A172 (cell line): ENCODE measurements around the gene TPTE. TPM values are rescaled to one million over a fixed set of nuclear protein-coding genes. Genes with fewer than 3 reads are reported as not detected.
"Not testable (repeated sequence)": the region's sequence is repeated elsewhere in the genome, so short reads cannot be mapped to it uniquely, and the experiment has no call there.

ENCODE experiments used
- DNase-seq: peaks from one replicate; pipeline ENCODE4 v3.0.0-alpha.2; 2015; ENCODE audit warnings: low spot score
- total RNA-seq: library from RNA; depleted of rRNA; stranded (reverse); fragments of >200 nt; shearing (Covaris generic); gene quantifications from 2 replicates; pipeline ENCODE4 v1.2.3, GENCODE V29; 2014

The TPTE gene
- total RNA-seq, 1 experiment from 2014 or later: 1.2 TPM

DNA sequence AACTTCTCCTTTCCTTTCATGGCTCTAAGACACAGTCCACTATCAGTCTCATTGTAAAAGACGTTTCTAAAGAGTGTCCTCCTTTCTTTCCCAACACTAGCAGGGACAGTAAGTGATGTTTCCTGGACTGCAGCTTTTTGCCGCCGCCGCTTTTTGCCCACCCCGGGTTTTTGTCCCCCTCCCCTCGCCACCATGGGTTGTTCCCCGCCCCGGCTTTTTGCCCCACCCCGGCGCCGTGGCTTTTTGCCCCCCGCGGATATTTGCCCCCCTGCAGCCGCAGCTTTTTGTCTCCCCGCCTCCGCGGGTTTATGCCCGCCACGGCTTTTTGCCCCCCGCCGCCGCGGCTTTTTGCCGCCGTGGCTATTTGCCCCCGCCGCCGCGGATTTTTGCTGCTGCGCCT is 95.2 kb downstream of the TPTE start:
- DNase-seq: no peak

DNA sequence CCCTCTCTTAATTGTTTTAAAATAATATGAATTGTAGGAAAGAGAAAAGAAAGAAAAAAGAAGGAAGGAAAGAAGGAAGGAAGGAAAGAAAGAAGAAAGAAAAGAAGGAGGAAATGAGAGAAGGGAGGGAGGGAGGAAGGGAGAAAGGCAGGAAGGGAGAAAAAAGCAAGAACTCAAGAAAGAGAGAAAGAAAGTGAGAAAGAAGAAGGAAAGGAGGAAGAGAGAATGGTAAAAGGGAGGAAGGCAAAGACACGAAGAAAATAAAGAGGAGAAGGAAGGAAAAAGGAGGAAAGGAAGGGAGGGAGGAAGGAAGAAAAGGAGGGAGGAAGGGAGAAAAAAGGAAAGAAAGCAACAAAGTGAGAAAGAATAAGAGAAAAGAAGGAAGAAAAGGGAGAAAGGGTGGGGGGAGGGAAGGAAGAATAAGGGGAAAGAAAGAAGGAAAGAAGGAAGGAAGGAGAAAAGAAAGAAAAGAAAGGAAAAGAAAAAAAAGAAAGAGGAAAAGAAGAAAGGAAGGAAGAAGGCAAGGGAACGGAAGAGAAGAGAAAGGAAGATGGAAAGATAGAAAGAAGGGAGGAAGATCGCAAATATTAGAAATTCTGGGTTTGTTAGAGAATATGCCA is 95.9 kb downstream of the TPTE start:
- not testable (repeated sequence) for DNase-seq

DNA sequence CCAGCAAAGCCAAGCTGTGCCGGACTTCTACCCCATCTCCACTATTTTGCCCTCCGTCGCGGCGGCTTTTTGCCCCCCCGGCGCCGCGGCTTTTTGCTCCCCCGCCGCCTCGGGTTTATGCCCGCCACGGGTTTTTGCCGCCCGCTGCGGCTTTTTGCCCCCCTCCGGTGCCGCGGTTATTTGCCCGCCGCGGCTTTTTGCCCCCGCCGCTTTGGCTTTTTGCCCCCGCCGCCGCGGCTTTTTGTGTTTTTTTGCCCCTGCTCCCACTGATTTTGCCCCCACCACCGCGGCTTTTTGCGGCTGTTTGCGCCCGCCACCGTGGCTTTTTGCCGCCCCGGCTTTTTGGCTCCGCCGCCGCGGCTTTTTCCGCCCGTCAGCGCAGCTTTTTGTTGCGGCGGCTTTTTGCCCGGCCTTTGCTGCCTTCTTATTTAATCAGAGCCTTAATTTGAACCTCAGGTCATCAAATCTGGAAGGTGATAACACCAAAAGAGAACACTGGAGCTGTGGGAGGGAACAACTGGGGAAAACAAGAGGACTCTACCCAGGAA is 106.0 kb downstream of the TPTE start:
- DNase-seq: no peak

DNA sequence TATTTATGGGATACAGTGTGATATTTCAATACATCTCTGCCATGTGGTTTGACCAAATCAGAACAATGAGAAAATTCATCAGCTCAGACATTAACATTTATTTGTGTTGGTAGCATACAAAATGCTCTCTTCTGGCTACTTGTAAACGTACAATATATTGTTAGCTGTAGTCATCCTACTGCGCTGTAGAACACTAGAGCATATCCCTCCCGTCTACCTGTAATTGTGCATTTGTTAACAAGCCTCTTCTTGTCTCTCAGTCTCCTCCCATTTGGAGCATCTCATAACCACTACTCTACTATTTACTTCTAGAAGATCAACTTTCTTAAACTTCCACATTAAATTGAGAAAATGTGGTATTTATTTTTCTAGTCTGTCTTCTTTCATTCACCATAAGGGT is 107.9 kb downstream of the TPTE start:
- not testable (repeated sequence) for DNase-seq

DNA sequence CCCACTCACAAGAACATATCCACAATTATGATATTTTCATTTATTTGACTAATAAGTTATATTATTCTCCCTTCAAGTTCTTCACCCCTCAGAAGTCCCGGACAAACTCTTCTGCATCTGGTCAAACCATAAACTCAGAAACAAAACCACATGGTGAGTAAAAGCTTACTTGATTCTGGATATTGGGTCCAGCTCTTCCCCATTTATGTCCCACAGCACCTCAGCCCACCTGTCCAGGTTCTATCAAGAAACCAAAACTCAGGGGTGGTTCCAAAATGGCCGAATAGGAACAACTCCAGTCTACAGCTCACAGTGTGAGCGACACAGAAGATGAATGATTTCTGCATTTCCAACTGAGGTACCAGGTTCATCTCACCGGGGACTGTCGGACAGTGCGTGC is 109.4 kb downstream of the TPTE start:
- not testable (repeated sequence) for DNase-seq

DNA sequence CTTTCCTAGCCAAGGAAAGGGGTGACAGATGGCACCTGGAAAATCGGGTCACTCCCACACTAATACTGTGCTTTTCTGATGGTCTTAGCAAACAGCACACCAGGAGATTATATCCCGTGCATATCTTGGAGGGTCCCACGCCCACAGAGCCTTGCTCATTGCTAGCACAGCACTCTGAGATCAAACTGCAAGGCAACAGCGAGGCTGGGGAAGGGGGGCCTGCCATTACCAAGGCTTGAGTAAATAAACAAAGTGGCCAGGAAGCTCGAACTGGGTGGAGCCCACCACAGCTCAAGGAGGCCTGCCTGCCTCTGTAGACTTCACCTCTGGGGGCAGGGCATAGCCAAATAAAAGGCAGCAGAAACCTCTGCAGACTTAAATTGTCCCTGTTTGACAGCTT is 109.9 kb downstream of the TPTE start:
- DNase-seq: not testable (repeated sequence)

DNA sequence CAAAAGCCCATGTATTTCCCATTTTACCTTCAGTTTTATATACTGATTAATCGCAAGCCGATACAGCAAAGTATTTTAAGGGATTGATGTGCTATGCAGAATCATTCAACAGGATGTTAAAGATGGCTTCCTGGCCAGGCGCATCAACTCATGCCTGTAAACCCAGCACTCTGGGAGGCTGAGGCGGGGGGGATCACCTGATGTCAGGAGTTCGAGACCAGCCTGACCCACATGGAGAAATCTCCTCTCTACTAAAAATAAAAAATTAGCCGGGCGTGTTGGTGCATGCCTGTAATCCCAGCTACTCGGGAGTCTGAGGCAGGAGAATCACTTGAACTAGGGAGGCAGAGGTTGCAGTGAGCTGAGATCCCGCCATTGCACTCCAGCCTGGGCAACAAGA is 116.8 kb downstream of the TPTE start:
- not testable (repeated sequence) for DNase-seq

DNA sequence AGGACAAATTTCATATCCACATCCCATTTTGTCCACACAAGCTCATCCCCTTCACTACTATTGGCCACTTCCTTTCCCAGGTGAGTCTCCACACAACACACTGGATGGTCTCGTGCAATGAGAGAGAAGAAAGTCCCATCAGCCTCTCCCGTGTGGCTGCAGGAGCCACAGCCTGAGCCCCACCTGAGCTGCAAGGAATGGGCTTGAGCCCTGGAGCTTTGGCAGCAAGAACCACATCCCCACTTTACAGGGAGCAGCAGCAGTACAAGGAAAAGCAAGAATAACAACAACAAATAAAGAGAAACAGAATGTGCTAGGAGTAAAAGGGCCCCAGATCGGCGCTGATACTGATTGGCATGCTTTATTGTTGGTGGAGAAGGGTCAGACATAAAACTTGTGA is 117.7 kb downstream of the TPTE start:
- no peak for DNase-seq

DNA sequence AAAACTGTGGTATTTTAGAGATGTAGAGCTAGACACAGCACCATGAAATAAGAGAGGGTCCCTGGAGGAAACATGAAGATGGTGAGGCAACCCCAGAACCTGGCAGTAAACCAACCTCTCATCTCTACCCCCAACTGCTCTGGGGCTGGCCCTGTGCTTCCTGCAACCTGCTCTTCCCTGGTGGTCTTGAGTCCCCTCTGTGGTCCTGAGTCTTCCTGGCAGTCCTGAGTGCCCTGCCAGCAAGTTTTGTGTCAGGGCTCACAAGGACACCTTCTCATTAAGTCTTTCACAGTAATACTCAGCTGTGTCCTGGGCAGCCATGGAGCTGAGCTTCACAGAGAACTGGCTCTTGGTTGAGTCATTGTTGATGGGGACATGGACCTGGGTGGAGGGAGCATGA is 118.4 kb downstream of the TPTE start:
- not testable (repeated sequence) for DNase-seq

DNA sequence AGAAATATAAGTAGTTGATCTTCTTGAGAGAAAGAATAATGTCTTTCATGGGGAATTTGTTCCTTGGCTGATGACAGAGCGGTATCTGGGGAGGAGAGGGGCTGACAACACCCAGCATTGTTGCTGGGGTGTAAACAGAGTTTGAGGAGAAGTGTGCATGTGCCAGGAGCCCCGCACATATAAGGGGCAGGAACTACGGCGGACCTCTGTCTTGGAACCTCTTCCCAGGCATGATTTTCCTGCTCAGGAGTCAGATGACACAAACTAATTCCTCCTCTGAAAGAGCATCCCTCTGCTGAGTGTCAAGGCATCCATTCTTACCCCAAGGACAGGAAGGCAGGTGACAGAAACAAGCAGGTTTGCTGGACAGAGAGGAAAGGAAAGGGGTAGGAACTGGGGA is 119.1 kb downstream of the TPTE start:
- DNase-seq: no peak

DNA sequence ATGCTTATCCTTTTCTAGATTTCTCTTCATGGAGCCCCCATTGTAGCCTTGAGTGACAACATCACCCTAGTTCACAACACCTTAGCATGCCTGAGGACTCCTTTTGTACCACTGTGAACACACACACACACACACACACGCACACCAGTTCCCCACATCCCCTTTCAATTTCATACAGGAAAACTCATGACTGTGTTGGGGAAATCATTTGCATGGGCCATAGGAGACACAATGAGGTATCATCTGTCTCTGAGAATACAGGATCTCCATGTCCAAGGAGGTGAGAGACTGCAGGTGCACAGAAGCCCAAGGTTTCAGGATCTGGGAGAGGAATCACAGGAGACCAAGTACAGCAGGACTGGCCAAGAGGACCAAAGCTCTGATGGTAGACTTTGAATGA is 119.7 kb downstream of the TPTE start:
- DNase-seq: no peak

DNA sequence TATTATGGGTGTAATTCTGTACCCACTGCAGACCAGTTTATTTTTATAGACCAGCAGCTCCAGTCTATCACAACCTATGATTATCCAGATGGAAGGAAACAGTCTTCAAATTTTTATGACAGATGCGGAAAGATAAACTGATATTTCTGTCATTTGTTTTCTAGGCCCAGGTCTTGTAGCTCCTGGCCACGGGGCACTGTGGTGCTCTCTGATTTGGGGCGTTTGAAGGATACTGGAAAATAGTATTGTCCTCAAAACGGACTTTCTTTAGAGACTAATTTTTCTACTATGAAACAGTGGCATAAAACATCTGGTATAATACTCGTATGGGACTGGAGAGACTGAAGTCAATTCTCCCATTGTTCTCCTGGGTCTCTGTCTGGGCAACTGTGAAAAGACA is 124.3 kb downstream of the TPTE start:
- not testable (repeated sequence) for DNase-seq

DNA sequence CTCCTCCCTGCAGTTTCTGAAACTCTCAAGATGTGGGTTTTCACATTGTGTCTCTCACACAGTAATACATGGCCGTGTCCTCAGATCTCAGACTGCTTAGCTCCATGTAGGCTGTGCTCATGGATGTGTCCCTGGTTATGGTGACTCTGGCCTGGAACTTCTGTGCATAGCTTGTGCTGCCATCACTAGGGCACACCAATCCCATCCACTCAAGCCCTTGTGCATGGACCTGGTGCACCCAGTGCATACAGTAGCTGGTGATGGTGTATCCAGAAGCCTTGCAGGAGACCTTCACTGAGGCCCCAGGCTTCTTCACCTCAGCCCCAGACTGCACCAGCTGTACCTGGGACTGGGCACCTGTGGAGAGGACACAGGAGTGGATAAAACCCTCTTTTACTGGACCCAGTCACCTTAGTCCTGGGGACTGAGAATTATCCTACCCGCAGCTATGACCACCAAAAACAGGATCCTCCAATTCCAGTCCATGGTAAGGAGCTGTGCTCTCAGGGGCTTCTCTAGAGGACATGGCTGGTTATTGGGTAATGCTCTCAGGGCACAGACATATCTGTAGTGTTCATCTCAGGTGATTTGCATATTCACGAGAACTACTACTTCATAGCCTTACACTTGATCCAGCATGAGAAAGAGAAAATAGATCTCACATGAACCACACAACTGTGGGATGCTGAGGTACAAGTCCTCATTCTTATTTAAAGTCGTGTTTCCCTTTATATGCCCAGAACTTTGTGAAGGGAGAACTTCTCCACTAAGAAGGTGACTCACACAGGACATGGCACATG is 128.2 kb downstream of the TPTE start:
- not testable (repeated sequence) for DNase-seq

DNA sequence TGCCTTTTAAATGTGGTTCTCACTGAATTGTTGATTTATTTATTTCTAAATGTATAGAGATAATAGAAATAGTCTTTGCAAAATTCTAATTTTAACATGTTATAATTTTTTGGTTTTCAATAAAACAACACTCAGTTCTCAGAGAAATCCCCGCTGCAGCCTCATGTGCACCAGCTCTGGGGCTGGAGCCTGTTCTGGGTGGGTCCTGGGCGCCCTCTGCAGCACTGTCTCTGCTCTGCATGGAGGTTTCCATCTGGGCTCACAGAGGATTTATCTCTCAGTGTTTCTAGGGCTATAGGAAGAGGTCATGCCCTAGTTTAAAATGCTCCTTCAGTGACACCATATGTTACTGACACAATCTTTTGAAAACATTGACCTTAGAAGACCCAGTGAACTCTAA is 128.9 kb downstream of the TPTE start:
- not testable (repeated sequence) for DNase-seq
